NCI-H82 treated with DMSO at 0.1 percent for 48 hours (cell line): ENCODE measurements around the gene MFSD6.
A peak's percentile ranks its signal among the peaks of the same experiment; 100 is the strongest.
"Not testable (repeated sequence)": the region's sequence is repeated elsewhere in the genome, so short reads cannot be mapped to it uniquely, and the experiment has no call there.

Experiments
- DNase-seq: peaks from one replicate; lab custom pipeline; 2025; ENCODE audit not compliant: unreplicated experiment; lab: John Stamatoyannopoulos, UW

The MFSD6 gene

GRCh38 chr2:190405070-190405469 lies 3.1 kb upstream of the MFSD6 start:
- DNase-seq: no peak

GRCh38 chr2:190405995-190406394 lies 2.2 kb upstream of the MFSD6 start:
- no peak for DNase-seq

DNA sequence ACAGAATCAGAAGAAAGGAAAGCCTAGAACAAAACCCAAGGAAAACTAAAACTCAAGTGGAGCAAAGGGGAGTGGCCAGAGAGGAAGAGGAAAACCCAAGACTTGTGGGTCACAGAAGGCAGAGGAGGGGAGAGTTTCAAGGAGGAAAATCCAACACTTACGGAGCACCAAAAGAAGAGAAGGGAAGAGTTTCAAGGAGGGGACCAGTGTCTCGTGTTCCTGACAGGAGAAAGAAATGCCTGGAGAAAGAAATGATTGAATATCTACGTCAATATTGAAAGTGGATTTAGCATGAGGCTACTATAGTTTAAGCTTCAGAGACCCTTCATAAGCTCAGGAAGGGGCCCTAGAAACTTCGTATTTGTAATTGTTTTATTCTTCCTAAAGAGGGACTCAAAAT lies 1.4 kb upstream of the MFSD6 start:
- DNase-seq: no peak

DNA sequence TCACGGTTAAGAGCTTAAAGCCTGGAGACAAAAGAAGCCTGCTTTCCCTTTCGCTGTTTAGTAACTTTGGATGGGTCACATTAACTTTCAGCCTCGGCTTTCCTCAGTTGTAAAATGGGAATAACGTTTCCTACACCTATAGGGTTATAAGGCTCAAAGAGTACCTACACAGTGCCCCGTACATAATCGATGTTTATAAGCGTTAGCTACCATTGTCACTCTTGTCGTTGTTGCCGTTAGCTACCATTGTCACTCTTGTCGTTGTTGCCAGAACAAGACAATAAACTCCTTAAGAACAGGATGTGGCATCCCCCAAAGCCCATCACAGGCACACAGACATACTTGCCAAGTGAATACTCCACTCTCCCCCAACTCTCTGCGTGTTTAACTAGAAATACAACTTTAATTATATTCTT lies 901 bp upstream of the MFSD6 start:
- DNase-seq: no peak

DNA sequence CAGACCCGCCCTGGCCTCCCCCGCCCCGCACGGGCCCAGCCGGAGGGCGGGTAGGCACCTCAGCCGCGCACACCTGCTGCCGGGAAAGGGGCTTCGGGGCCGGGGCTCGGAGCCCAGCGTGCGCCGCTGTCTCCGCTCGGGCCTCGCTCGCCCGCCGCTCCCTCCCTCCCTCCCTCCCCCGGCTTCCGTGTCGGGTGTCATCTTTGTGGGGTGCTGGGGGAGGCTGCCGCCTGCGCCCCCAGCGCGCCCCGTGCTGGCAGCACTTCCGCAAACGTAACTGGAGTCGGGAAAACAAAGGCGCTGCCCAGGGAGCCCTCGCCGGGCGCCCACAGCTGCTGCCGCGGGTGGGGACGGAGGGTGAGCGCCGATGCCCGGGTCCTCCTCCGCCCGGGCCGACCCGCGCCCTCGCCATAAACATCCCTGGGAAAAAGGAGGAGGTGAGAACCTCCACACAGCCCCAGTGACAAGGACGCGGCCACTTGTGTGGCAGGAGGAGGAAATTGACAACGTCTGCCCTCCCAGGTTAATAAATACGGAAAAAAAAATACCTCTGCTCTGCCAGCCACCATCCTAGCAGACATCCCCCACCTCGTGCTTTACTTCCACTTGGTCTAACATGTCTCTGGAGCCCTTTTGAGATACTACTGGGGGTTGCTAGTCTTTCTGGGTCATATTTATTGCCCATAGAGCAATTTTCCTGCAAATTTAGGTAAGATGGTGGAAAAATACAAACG lies 550 bp downstream of the MFSD6 start:
- DNase-seq: no peak

GRCh38 chr2:190409616-190410015 lies 1.5 kb downstream of the MFSD6 start:
- no peak for DNase-seq

DNA sequence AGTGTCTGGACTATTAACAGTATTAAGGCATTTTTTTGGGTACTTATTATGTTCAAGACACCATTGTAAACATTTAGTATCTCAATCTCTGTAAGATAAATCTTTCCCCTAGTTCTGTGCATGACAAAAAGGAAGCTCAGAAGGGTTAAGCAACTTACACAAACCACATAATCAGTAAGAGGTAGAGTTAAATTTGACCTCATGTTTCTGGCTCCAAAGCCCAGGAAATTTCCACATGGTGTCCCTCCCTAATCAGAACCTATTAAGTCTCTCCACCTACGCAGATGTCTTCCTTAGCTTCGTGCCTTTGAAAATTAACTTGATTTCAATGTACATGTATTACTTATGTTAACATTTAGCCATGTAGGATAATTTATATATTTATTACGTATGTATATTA lies 2.0 kb downstream of the MFSD6 start:
- DNase-seq: no peak

- DNase-seq: no peak
These were observed 4.8 kb downstream of the MFSD6 start for GRCh38 chr2:190412966-190413365.

DNA sequence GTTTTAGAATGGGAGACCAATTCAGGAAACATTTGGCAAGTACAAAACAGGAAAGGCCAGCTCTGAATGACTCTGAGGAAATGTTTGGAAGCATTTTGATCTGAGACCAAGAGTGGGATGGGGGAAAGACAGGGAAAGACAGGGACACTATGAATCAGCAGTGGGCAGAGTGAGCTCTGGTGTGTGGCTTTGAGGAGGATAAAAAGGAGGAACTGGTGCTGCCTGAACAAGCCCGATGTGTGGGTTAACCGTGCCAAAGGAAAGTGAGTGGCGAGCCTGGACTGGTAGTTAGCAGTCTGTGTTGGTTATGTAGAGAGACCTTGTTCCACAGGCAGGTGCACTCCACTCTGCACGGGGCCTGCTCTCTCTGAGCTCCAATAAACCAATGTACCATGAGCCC lies 5.3 kb downstream of the MFSD6 start:
- DNase-seq: no peak

DNA sequence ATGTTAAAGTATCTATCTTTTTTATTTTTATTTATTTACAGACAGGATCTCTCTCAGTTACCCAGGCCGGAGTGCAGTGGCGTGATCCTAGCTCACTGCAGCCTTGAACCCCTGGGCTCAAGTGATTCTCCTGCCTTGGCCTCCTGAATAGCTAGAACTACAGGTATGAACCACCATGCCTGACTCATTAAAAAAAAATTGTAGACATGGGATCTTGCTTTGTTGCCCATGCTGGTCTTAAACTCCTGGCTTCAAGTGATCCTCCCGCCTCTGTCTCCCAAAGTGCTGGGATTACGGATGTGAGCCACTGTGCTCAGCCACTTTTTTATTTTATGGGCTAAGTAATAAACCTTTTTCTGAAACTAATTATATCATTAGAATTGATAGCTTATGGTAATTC lies 7.1 kb downstream of the MFSD6 start:
- no peak for DNase-seq

DNA sequence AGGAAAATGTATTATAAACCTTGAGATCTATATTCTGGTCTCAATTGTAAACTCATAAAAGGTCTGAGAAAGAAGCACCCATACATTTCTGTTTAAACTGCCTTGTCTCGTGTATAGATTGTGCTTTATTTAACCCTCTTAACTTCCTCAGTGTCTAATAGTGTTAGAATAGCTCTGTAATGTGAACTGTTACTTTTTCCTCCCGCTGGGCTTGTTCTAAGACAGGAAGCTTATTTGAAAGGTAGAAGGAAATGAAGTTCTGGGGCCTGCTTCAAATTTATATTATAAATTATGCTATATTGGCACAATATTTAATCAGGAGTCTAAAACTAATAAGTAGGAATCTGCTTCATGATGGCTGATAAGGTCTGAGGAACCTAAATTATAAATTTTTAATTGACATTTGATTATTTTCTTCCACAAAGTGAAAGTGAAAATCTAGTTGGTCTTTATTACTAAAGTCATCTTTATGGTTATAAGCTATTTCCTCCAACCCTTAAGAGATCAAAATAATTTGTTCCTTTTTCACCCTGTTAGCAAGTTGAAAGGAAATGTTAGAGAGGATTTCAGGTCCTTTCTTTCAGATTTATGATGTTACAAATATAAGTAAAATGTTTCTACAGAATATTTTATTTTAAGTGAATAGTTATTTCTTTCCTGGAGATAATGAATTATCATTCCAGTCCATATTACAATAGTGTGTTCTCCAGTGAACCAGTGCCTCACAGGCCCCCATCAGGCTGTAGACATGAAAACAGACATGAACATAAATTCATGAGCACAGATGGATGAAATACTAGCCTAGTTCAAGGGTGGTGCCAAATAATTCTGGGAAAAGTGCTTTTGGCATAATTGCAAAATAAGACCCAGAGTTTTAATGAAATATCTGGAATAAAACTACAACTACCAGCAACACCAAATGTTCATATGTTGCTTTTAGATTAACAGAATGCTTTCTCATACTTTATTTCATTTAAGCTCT lies 7.9 kb downstream of the MFSD6 start:
- peak; percentile 86 for DNase-seq

DNA sequence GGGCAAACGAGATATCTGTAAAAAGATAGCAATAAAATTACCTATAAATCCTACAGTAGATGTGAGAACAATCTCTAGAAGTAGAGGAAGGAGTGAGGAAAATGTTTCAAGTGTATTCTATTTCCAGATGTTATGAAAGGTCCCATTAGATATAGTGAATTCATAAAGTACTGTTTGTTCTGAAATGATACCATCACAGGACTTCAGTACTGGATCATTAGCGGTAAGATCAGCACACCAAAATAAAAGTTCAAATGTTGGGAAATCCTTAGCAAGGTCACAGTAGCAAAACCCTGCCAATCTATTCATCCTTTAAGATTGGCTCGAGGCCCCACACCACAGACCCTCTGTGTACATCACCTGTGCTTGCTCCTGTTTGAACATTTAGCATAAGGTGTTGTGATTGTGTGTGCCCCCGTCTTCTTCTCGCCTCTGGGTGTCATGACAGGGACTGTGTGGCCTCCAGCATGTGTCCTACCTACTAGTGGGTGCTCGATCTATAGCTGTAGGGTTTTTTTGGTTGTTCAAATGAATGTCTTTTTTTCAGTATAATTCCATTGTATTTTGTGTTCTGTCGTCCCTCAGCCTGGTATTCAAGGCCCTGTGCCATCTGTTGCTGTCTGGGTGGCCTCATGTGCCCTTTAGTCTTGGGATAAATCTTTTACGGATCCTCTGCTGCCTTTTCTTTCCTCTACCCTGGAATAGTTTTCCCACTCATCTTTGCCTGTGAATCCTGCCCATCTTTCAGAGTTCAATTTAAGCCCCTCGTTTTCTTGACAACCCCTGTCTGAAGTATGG lies 9.1 kb downstream of the MFSD6 start:
- DNase-seq: peak; percentile 66

DNA sequence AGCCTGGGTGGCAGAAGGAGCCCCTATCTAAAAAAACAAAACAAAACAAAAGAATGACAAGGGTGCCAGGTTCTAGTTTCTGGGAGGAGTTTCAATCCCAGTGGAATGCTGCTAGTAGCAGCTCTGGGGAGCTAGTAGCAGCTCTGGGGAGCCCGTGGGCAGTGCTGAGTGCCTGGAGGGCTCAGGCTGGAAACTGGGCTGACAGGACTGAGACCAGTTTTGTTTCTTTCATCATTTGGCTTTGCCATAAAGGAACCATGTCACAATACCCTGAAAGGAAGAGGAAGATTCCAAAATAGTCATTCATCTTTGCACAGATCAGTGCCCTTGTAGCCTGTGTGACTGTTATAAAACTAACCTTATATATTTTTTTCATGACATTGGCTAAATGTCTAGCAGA lies 10.6 kb downstream of the MFSD6 start:
- DNase-seq: no peak

DNA sequence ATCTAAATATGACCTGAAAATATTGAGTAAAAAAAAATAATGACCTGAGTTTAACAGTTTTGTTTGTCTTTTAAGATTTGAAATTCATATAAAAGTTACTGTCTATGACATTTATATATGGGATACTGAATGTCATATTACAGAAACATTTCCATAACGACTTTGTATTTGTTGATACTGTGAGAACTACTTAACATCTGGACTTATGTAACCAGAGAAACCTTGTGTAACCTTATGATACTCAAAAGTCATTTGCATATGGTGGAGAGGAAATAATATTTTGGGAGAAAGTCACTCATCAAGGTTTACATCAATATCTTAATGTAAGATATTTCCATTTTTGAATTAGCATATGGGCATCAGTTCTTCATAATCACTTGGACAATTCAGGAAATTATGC lies 12.6 kb downstream of the MFSD6 start:
- no peak for DNase-seq

GRCh38 chr2:190425221-190425866 lies 17.2 kb downstream of the MFSD6 start:
- no peak for DNase-seq

- no peak for DNase-seq
These were observed 17.9 kb downstream of the MFSD6 start for GRCh38 chr2:190425883-190426658.

- not testable (repeated sequence) for DNase-seq
These were observed 22.7 kb downstream of the MFSD6 start for GRCh38 chr2:190430866-190431265.

DNA sequence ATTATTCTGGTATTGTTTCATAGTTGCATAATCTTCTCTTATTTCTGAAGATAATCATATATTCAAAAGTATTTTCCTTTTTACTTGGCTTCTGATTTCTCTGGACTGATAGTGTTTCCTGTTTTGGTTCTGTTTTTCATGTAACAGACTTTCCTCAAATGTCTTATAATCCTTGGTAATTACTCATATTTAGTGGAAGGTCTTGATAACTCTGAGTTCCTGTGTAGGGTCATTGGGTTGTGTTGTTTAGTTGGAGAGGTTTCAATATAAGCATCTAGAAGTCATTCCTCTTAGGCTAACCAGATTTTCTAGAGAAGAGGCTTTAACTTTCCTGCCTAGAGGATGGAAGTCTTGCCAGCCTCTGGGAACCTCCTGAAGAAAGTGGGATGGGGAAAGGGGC lies 23.8 kb downstream of the MFSD6 start:
- DNase-seq: no peak

GRCh38 chr2:190432567-190433231 lies 24.5 kb downstream of the MFSD6 start:
- DNase-seq: no peak
